Activated naive CD4-positive, alpha-beta T cell treated with anti-CD3 and anti-CD28 coated beads for 36 hours (primary cell): Measurements from ENCODE around the gene ZNF525. TPM values are rescaled to one million over a fixed set of nuclear protein-coding genes. Genes with fewer than 3 reads are reported as not detected.
"Not testable (repeated sequence)": the region's sequence is repeated elsewhere in the genome, so short reads cannot be mapped to it uniquely, and the experiment has no call there.

Source experiments
- CTCF ChIA-PET: fragments of 350-600 bp; sonication (Branson Sonifier 250); formaldehyde crosslinking; loops from one replicate; lab custom pipeline; 2021; ENCODE audit warnings: antibody characterized with exemption; lab: Charles Lee
- DNase-seq: peaks from one replicate; pipeline ENCODE4 v3.0.0-alpha.2; 2020
- H3K27ac Mint-ChIP-seq: one replicate; pipeline ENCODE4 v1.8.0; 2021; ENCODE audit warnings: mild to moderate bottlenecking, mixed read lengths
- H3K27me3 Mint-ChIP-seq: one replicate; pipeline ENCODE4 v1.8.0; 2021; ENCODE audit warnings: low read depth, mixed read lengths
- H3K36me3 Mint-ChIP-seq: one replicate; pipeline ENCODE4 v1.8.0; 2021; ENCODE audit warnings: low read depth, mixed read lengths
- H3K4me1 Mint-ChIP-seq: one replicate; pipeline ENCODE4 v1.8.0; 2021; ENCODE audit warnings: low read depth, mixed read lengths
- H3K4me3 Mint-ChIP-seq: one replicate; pipeline ENCODE4 v1.8.0; 2021; ENCODE audit warnings: mild to moderate bottlenecking, moderate library complexity, mixed read lengths
- H3K9me3 Mint-ChIP-seq: one replicate; pipeline ENCODE4 v1.8.0; 2021; ENCODE audit warnings: mixed read lengths
- intact Hi-C: fragments of 100-400 bp; cut with micrococcal nuclease; formaldehyde crosslinking; loops from one replicate; pipeline ENCODE4 v1.15.1; 2023
- total RNA-seq, 2 experiments: library from RNA; stranded (reverse); gene quantifications; one replicate each; pipeline ENCODE4 v1.2.3, GENCODE V29; 2021

The ZNF525 gene
- 10 to 100 TPM; 16.2 to 17.4 TPM for total RNA-seq

GRCh38 chr19:53365134-53365898 lies at the start of gene ZNF525:
Gene ZNF525, plus strand, starts transcription at chr19:53365705. Its CDS starts 6,577 bp downstream, at chr19:53372282.
- peaks cover 17% of the 10 kb centered on the region for H3K4me1 Mint-ChIP-seq
- H3K27me3 Mint-ChIP-seq = no peaks in the 10 kb centered on the region
- CTCF ChIA-PET = no interaction called here
- H3K27ac Mint-ChIP-seq = peak within 1 kb of the TSS; percentile 89
- peaks cover 12% of the 10 kb centered on the region for H3K9me3 Mint-ChIP-seq
- peak; percentile 97 for DNase-seq
- intact Hi-C loops = loop anchor here (1.0 to 2.0 kb wide), 4 partner anchors 30 to 168 kb away; partner anchors contain the start of genes ZNF761, ZNF765 and ZNF845
- H3K36me3 Mint-ChIP-seq = peaks cover 28% of the 10 kb centered on the region
- peak within 1 kb of the TSS; percentile 91 for H3K4me3 Mint-ChIP-seq

DNA sequence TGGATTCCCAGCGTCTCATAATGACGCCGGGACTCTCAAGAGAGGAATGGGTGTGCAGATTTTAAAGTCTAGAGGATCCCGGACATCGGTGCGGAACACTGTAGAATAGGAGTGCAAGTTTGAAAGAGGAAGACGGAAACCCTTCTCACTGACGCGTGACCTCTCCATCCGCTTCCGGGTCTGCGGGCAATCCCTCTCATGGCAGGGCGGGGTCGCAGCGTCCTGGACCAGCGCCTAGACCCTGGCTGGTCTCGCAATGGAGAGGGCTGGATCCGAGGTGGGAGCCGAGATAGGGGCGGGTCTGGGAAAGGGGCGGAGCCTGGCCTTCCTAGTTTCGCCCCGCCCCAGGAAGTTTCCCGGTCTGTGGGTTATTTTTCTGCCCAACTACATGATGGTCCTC lies 36.5 kb upstream of the ZNF525 start:
- Mint-ChIP-seq H3K9me3 (peaks cover 27% of the 10 kb centered on the region), H3K27ac (no peak overlapping the region), H3K27me3 (peaks cover 21% of the 10 kb centered on the region), H3K4me1 (peaks cover 7% of the 10 kb centered on the region), H3K36me3 (peaks cover 27% of the 10 kb centered on the region), H3K4me3 (peak overlapping the region; percentile 55)
- intact Hi-C loops = no loop called here
- peak; percentile 25 for DNase-seq
- CTCF ChIA-PET = no interaction called here

GRCh38 chr19:53332484-53332883 lies 33.0 kb upstream of the ZNF525 start:
- intact Hi-C loops = loop anchor here (10.0 kb wide), 1 partner anchor 138 kb away; the partner anchor contains the start of gene ZNF665
- peaks cover 24% of the 10 kb centered on the region for H3K9me3 Mint-ChIP-seq
- CTCF ChIA-PET = no interaction called here
- no peak overlapping the region for H3K27ac Mint-ChIP-seq
- H3K4me1 Mint-ChIP-seq = peaks cover 15% of the 10 kb centered on the region
- peak overlapping the region; percentile 60 for H3K4me3 Mint-ChIP-seq
- no peak for DNase-seq
- peaks cover 32% of the 10 kb centered on the region for H3K36me3 Mint-ChIP-seq
- H3K27me3 Mint-ChIP-seq = peaks cover 16% of the 10 kb centered on the region

- peak; percentile 43 for DNase-seq
- Mint-ChIP-seq H3K4me1 (peaks cover 15% of the 10 kb centered on the region), H3K4me3 (peak overlapping the region; percentile 97), H3K27ac (peak overlapping the region; percentile 87), H3K27me3 (peaks cover 12% of the 10 kb centered on the region), H3K9me3 (peaks cover 24% of the 10 kb centered on the region), H3K36me3 (peaks cover 34% of the 10 kb centered on the region)
- intact Hi-C loops = loop anchor here (1.0 to 10.0 kb wide), 3 partner anchors 32 to 138 kb away; partner anchors contain the start of genes ZNF525, ZNF665 and ZNF677
- CTCF ChIA-PET = no interaction called here
Observed at GRCh38 chr19:53333066-53333462, 32.4 kb upstream of the ZNF525 start.

GRCh38 chr19:53333463-53334449 lies 31.7 kb upstream of the ZNF525 start, which contains the start of gene ZNF845:
Gene ZNF845, plus strand, starts transcription at chr19:53333749. Its CDS starts 7,559 bp downstream, at chr19:53341308.
- Mint-ChIP-seq H3K27me3 (peaks cover 6% of the 10 kb centered on the region), H3K9me3 (peaks cover 25% of the 10 kb centered on the region)

GRCh38 chr19:53344403-53344802 lies 21.1 kb upstream of the ZNF525 start:
- H3K27me3 Mint-ChIP-seq, intact Hi-C loops, CTCF ChIA-PET, H3K27ac Mint-ChIP-seq, H3K4me3 Mint-ChIP-seq, H3K4me1 Mint-ChIP-seq, DNase-seq: not testable (repeated sequence)
- Mint-ChIP-seq H3K9me3 (peaks cover 63% of the 10 kb centered on the region), H3K36me3 (peaks cover 92% of the 10 kb centered on the region)

More at GRCh38 chr19:53333463-53334449, 31.7 kb upstream of the ZNF525 start, which contains the start of gene ZNF845:
- Mint-ChIP-seq H3K36me3 (peaks cover 37% of the 10 kb centered on the region), H3K4me3 (peak within 1 kb of the TSS; percentile 97), H3K27ac (peak within 1 kb of the TSS; percentile 87), H3K4me1 (peaks cover 13% of the 10 kb centered on the region)
- intact Hi-C loops = loop anchor here (1.0 to 10.0 kb wide), 3 partner anchors 32 to 139 kb away; partner anchors contain the start of genes ZNF525, ZNF665 and ZNF677
- DNase-seq = peak; percentile 97
- CTCF ChIA-PET = no interaction called here

- H3K36me3 Mint-ChIP-seq = peaks cover 46% of the 10 kb centered on the region
- intact Hi-C loops = no loop called here
Observed at GRCh38 chr19:53355739-53356138, 9.8 kb upstream of the ZNF525 start.

GRCh38 chr19:53357821-53358581 lies 7.5 kb upstream of the ZNF525 start:
- no peak overlapping the region for H3K4me3 Mint-ChIP-seq
- H3K4me1 Mint-ChIP-seq = no peaks in the 10 kb centered on the region
- H3K27me3 Mint-ChIP-seq = no peaks in the 10 kb centered on the region
- peaks cover 23% of the 10 kb centered on the region for H3K36me3 Mint-ChIP-seq
- CTCF ChIA-PET = no interaction called here
- peaks cover 45% of the 10 kb centered on the region for H3K9me3 Mint-ChIP-seq
- intact Hi-C loops = no loop called here
- H3K27ac Mint-ChIP-seq = no peak overlapping the region
- no peak for DNase-seq

More at GRCh38 chr19:53355739-53356138, 9.8 kb upstream of the ZNF525 start:
- Mint-ChIP-seq H3K9me3 (peaks cover 66% of the 10 kb centered on the region), H3K27me3 (no peaks in the 10 kb centered on the region), H3K27ac (no peak overlapping the region), H3K4me3 (no peak overlapping the region), H3K4me1 (no peaks in the 10 kb centered on the region)
- no peak for DNase-seq
- CTCF ChIA-PET = no interaction called here

DNA sequence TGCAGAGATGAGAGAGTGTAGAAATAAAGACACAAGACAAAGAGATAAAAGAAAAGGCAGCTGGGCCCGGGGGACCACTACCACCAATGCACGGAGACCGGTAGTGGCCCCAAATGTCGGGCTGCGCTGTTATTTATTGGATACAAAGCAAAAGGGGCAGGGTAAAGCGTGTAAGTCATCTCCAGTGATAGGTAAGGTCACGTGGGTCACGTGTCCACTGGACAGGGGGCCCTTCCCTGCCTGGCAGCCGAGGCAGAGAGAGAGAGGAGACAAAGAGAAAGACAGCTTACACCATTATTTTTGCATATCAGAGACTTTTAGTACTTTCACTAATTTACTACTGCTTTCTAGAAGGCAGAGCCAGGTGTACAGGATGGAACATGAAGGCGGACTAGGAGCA lies 5.4 kb upstream of the ZNF525 start:
- H3K27me3 Mint-ChIP-seq, intact Hi-C loops, H3K4me3 Mint-ChIP-seq, H3K4me1 Mint-ChIP-seq, DNase-seq, CTCF ChIA-PET, H3K27ac Mint-ChIP-seq: not testable (repeated sequence)
- Mint-ChIP-seq H3K9me3 (peaks cover 34% of the 10 kb centered on the region), H3K36me3 (peaks cover 13% of the 10 kb centered on the region)

DNA sequence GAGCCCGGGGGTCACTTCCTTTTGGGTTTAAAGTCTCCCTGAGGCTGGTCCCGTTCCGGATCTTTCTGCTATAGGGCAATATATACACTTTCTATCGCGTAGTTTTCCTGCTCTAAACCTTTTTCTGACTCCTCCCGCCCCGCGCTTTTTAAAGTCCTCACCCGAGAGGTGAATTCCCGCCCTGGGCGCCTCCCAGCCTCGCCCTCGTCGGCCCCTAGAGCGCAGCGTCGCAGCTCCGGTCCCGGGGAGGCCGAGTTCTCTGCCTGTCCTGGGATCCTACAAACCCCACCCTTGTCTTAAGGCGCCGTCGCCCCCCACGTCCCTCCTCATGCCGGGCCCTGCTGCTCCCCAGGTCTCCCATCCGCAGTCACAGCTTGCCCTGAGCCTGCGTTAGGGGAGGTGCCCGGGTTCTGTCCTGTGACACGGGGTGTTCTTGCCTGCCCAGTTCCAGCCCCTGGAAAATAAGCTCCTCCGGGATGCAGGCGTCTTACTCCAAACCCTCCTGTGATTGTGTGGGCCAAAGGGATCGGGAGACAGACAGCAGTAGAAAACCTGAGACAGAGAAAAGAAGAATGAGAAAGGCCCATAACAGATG lies 491 bp downstream of the ZNF525 start:
- CTCF ChIA-PET = no interaction called here
- peak overlapping the region; percentile 91 for H3K4me3 Mint-ChIP-seq
- no peaks in the 10 kb centered on the region for H3K27me3 Mint-ChIP-seq
- intact Hi-C loops = loop anchor here (1.0 to 2.0 kb wide), 4 partner anchors 29 to 169 kb away; partner anchors contain the start of genes ZNF761, ZNF765 and ZNF845
- peaks cover 35% of the 10 kb centered on the region for H3K36me3 Mint-ChIP-seq
- H3K27ac Mint-ChIP-seq = peak overlapping the region; percentile 89
- peaks cover 16% of the 10 kb centered on the region for H3K9me3 Mint-ChIP-seq
- DNase-seq = peak; percentile 59
- peaks cover 17% of the 10 kb centered on the region for H3K4me1 Mint-ChIP-seq

DNA sequence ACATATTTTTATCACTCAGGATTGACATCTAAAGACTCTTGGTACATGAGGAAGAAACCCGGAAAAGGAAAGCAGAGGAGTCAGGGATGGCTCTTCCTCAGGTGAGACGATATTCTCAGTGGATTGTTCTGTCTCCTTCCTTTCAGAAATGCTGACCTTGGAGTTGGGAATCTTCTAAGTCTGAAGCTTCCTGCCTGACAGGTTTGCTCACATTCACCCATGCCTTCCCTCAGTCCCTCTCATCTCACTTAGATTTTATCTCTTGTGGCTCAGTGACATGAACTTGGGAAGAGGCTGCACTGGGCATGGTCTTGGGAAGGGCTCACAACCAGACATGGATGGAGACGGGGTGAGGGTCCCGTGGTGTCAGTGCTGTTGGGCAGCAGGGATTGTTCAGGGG lies 6.7 kb downstream of the ZNF525 start:
- Mint-ChIP-seq H3K9me3 (peaks cover 27% of the 10 kb centered on the region), H3K27ac (no peak overlapping the region), H3K36me3 (peaks cover 81% of the 10 kb centered on the region), H3K4me3 (no peak overlapping the region), H3K4me1 (peaks cover 3% of the 10 kb centered on the region), H3K27me3 (no peaks in the 10 kb centered on the region)
- intact Hi-C loops = no loop called here
- CTCF ChIA-PET = no interaction called here
- no peak for DNase-seq
